Thoracic aorta (tissue), 2 donors: ENCODE measurements around the gene TIMM17B. TPM values are rescaled to one million over a fixed set of nuclear protein-coding genes. Genes with fewer than 3 reads are reported as not detected.

Experiments
- ATAC-seq: fragments of 150-250 bp; one replicate; pipeline ENCODE4 v1.8.0; 2017; ENCODE audit warnings: low read depth; ENCODE audit not compliant: insufficient number of reproducible peaks, low FRiP score
- DNase-seq: peaks from one replicate; pipeline ENCODE4 v3.0.0-alpha.2; 2020; ENCODE audit warnings: low spot score
- H3K27ac ChIP-seq, 2 donors: fragments of 200-600 bp; sonication (generic); 1 replicate in 1 of 2; 2 replicates in 1 of 2; pipeline ENCODE4 v1.5.1; 2016; ENCODE audit warnings: mild to moderate bottlenecking in 2 of 2, moderate library complexity in 2 of 2
- H3K27me3 ChIP-seq: fragments of 200-600 bp; sonication (generic); replicated peaks from 2 replicates; pipeline ENCODE4 v1.6.0; 2016; ENCODE audit warnings: mild to moderate bottlenecking; ENCODE audit not compliant: insufficient read depth
- H3K36me3 ChIP-seq: fragments of 200-600 bp; sonication (generic); one replicate; pipeline ENCODE4 v1.5.1; 2016
- H3K4me1 ChIP-seq, 2 donors: fragments of 200-600 bp; sonication (generic); 1 replicate in 1 of 2; 2 replicates in 1 of 2; pipeline versions ENCODE4 v1.5.1 to v1.6.0; 2016; ENCODE audit warnings: low read depth in 2 of 2, mild to moderate bottlenecking in 1 of 2; ENCODE audit not compliant: control insufficient read depth in 1 of 2
- H3K4me3 ChIP-seq: fragments of 200-600 bp; sonication (generic); 2 replicates; pipeline ENCODE4 v1.5.1; 2016; ENCODE audit warnings: mild to moderate bottlenecking
- H3K9me3 ChIP-seq: fragments of 200-600 bp; sonication (generic); 2 replicates; pipeline ENCODE4 v1.5.1; 2016
- CTCF ChIP-seq: fragments of 200-600 bp; sonication (generic); IDR thresholded peaks from one replicate; pipeline ENCODE4 v1.5.1; 2019; ENCODE audit warnings: antibody characterized with exemption
- total RNA-seq, 2 donors: library from RNA; depleted of rRNA; stranded (reverse); fragments of >200 nt; gene quantifications; one replicate each; pipeline versions ENCODE4 v1.1.0 to v1.2.3, GENCODE V29; 2016

TIMM17B gene
- 10 to 100 TPM; 30.0 to 52.0 TPM for total RNA-seq

DNA sequence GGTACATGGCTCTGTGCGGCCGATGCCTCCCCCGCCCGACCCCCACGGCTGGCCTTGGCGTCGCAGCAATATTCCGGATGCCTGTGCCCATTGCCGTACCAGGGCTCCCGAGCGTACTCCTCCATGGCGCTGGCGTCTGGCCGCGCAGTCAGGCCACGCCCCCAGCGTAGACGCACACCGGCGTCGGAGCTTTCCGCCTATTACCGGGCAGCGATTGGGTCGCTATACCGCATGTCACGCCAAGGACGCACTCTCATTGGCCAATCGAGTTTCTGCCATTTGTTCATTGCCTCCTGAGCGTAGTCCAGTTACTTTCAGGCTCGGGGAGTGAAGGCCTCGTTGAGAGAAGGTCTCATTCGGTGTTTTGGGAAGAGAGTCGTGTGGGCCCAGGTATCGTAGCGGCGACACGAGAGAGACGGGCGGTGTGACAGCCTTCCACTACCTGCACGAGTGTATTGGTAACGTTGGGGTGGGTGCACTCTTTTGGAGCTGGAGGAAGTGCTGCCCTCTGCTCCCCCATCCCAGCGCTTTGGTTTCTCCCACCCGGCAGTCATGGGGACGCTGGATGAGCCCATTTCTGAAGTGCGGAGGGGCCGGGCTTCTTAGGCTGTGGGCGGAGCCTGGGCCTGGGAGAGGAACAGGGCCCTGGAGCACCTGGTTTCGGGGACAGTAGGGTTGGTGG is at the start of gene TIMM17B, which contains the start of gene PQBP1:
Gene TIMM17B, minus strand, starts transcription at position 144 of the 682 bp plus-strand sequence. Its CDS starts 19 bp downstream, at position 125.
Gene PQBP1, plus strand, starts transcription at position 306 of the 682 bp plus-strand sequence. CDS start 580 bp downstream, outside the sequence.
- H3K27me3 ChIP-seq = no peaks in the 10 kb centered on the region
- peak; percentile 57 for DNase-seq
- peak within 1 kb of the TSS; percentile 94 to 97 for H3K27ac ChIP-seq
- H3K4me1 ChIP-seq = no peaks in the 10 kb centered on the region
- no peak for TF ChIP-seq CTCF
- peaks cover 4% of the 10 kb centered on the region for H3K36me3 ChIP-seq
- peak within 1 kb of the TSS; percentile 89 for H3K4me3 ChIP-seq
- ATAC-seq = peak; percentile 95
- H3K9me3 ChIP-seq = no peaks in the 10 kb centered on the region

DNA sequence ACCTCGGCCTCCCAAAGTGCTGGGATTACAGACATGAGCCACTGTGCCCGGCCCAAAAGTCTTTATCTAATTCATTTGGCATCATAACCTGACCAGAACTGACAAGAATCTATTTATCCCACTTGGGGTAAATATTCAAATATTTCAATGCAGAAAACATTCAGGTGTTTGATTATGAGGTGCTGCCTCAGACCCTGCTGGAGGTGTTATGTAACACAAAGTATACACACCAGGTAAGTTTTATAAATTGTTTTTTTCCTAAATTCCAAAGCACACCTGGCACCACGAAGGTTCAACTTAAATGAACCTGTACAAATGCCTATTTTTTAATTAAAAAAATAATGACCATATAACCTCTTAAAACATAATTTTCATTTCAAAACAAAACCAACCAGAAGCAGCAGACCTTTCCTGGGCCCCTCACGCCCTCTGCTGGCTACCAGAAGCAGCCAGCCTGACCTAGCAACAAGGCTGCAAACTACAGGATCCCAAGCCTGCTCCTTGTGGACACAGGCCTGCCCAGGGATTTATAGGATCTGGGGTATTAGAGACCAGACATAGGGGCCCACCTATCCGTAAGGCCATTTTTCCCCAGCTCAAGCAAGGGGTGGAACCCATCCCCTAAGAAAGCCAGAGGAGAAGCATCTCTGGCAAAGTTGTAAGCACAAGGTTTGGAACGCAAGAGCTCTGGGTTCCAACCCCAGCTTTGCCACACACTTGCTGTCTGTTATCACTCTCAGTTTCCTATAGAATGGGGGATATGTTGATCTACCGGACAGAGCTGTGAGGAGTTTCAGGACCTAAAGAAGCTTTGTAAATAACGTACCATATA is 48.2 kb upstream of the TIMM17B start:
- TF ChIP-seq CTCF = peak; percentile 44
- ATAC-seq = no peak
- DNase-seq = no peak

GRCh38 chrX:48942895-48943294 is 45.3 kb upstream of the TIMM17B start:
- Histone ChIP-seq H3K36me3 (no peaks in the 10 kb centered on the region), H3K4me3 (no peak overlapping the region), H3K27ac (no peak overlapping the region), H3K9me3 (no peaks in the 10 kb centered on the region), H3K27me3 (no peaks in the 10 kb centered on the region), H3K4me1 (peaks cover 0 to 5% of the 10 kb centered on the region in 2 donors)
- TF ChIP-seq CTCF = no peak
- DNase-seq (no peak), ATAC-seq (no peak)

More for the DNA sequence above, 48.2 kb upstream of the TIMM17B start:
- Histone ChIP-seq H3K9me3 (no peaks in the 10 kb centered on the region), H3K4me1 (no peaks in the 10 kb centered on the region), H3K27ac (no peak overlapping the region), H3K4me3 (no peak overlapping the region), H3K36me3 (no peaks in the 10 kb centered on the region), H3K27me3 (no peaks in the 10 kb centered on the region)

- no peak for DNase-seq
- TF ChIP-seq CTCF = no peak
- Histone ChIP-seq H3K4me1 (peaks cover 0 to 5% of the 10 kb centered on the region in 2 donors), H3K4me3 (no peak overlapping the region), H3K27ac (no peak overlapping the region), H3K27me3 (no peaks in the 10 kb centered on the region), H3K36me3 (no peaks in the 10 kb centered on the region), H3K9me3 (no peaks in the 10 kb centered on the region)
- no peak for ATAC-seq
Observed at GRCh38 chrX:48940404-48940955, 42.9 kb upstream of the TIMM17B start.
